Amygdala (tissue), 56 donors: ENCODE measurements around the gene OR14J1.
"Not testable (repeated sequence)": the region's sequence is repeated elsewhere in the genome, so short reads cannot be mapped to it uniquely, and the experiment has no call there.

Experiments used
- DNase-seq, 56 donors: peaks; one replicate each; lab custom pipeline; 2025; lab: John Stamatoyannopoulos, UW

Gene OR14J1, protein sequence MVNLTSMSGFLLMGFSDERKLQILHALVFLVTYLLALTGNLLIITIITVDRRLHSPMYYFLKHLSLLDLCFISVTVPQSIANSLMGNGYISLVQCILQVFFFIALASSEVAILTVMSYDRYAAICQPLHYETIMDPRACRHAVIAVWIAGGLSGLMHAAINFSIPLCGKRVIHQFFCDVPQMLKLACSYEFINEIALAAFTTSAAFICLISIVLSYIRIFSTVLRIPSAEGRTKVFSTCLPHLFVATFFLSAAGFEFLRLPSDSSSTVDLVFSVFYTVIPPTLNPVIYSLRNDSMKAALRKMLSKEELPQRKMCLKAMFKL

GRCh38 chr6:29301316-29301715 is at the start of gene OR14J1:
TSS of gene OR14J1 (plus strand) at chr6:29301701. CDS start at chr6:29306690, 4,989 bp downstream.
- no peak for DNase-seq

- DNase-seq: no peak
These were observed 49.8 kb upstream of the OR14J1 start for GRCh38 chr6:29251736-29252135.

GRCh38 chr6:29255530-29255929 is 46.0 kb upstream of the OR14J1 start:
- DNase-seq: no peak

GRCh38 chr6:29259721-29260120 is 41.8 kb upstream of the OR14J1 start:
- DNase-seq: no peak

DNA sequence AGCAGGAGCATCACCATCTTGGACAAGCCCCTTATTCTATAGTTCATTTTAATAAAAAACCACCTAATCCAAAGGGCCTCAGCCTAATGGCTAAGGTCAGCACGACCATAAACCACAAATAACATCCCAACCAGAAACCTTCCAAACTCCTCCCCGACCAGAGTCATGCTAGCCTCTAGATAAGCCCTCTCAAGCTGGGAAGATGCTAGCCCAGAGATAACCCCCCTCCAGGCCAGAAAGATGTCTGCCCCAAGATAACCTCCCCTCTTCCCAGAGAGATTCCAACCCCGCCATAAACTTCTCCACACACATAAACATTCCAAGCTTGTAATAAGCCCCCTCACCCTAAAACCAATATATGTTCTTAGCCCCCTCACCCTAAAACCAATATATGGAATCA is 38.5 kb upstream of the OR14J1 start:
- DNase-seq: no peak

DNA sequence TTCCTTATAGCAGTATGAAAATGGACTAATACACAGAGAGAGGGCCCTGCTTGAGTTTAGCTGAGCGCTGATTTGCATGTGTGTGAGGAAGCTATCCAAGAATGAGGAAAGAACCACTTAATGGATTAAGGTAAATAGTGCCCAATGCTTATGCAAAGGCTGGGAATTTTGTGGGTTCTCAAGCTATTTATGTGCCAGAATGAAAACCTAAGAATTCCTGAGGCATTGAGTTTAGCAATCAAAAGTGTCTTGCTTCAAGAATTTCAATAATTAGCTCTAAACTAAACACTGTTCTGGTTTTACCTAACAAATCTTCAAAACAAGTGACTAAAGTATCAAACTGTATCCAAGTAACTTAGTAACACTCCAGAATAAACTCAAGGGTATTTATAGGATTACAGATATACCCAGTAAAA is 7.0 kb upstream of the OR14J1 start:
- no peak for DNase-seq

DNA sequence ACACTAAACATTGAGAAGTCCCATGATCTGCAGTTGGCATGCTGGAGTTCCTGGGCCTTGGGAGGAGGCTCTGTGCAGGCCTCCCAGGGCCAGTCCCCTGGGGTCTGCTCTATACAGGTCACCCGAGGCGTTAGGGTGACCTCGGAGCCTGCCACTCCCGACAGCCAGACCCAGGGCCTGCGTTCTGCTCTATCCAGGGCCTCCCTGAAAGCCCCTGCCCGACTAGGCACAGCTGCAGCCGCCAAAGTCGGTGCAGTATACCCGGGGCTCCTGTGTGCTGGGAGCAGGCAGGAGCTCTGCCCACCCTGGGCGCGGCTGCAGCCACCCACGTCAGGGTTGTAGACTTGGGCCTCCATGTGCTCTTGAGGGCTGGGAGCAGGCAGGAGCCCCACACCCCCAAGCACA is 6.3 kb upstream of the OR14J1 start:
- no peak for DNase-seq

DNA sequence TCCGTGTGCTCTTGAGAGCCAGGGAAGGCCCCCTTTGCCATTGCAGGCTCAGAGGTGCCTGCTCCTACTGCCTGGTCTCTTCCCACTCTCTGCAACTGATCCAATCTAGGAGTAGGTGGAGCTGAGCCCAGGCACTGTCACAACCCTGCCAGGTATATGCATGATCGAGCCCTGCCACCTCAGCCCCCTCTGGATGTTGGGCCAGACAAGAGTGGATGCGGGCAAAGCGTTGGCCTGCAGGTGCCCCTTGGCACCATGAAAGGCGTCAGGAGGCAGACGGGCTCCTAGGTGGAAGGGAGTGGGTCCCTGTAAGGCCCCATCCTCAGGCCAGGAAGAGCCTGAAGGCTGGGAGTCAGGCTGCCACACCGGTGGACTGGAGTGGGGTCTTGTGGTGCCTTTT is 5.9 kb upstream of the OR14J1 start:
- no peak for DNase-seq

DNA sequence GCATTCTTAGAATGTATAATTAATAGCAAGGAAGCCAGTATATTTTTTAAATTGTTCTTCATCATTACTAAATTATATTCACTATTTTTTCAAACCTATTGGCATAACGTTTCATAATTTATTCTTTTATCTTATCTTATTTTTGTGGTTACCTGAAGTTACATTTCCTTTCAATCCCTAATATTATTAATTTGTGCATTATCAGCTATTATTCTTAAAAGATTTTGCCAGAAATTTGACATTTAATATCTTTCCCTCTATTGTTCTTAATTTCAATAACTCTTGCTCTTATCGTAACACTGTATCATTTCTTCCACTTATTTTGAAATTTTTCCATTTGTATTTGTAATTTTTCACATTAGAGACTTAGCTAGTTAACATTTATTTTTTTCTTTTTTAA is 18.4 kb downstream of the OR14J1 start:
- DNase-seq: no peak

DNA sequence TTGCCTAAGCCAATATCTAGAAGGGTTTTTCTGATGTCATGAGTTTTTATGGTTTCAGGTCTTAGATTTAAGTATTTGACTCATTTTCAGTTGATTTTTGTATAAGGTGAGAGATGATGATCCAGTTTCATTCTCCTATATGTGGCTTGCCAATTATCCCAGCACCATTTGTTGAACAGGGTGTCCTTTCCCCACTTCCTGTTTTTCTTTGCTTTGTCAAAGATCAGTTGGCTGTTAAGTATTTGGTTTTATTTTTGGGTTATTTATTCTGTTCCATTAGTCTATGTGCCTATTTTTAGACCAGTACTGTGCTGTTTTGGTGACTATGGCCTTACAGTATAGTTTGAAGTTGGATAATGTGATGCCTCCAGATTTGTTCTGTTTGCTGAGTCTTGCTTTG is 21.8 kb downstream of the OR14J1 start:
- not testable (repeated sequence) for DNase-seq

DNA sequence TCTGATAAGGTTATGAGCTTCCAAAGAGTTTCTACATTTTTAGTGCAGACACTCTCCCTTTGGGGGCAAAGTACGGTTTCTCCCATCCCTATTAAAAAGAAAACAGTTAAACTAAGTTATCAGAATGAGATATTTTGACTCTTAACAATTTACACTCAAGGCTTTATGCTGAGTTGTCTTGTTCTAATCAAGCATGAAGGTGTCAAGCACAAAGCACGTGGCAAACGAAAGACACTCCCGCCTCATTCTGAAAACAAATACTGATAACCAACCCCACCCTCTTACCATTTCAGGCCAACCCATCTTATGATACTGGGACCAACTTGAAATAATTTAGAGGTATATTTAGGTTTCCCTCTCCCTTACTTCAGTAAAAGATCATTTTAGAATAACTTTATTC is 24.3 kb downstream of the OR14J1 start:
- DNase-seq: no peak

DNA sequence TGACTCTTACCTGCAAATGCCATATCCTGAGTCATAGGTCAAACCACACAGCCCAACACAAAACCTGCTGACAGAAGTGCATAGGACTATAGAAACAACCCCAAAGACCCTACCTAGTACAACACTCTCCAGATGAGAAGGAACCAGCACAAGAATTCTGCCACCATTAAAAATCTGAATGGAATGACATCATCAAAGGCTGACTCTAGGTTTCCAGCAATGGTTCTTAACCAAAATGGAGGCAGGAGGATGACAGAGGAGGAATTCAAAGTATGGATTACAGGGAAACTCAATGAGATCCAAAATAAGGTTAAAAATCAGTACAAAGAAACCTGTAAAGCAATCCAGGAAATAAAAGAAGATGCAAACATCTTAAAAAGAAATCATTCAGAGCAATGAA is 31.2 kb downstream of the OR14J1 start:
- DNase-seq: no peak

DNA sequence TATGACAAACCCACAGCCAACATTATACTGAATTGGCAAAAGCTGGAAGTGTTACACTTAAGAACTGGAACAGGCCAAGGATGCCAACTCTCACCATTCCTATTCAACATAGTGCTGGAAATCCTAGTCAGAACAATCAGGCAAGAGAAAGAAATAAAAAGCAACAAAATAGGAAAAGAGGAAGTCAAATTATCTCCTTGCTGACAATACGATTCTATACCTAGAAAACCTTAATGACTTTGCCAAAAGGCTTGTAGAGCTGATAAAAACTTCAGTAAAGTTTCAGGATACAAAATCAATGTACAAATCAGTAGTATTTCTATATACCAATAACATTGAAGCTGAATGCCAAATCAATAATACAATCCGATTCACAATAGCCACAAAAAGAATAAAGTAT is 34.8 kb downstream of the OR14J1 start:
- DNase-seq: no peak

- no peak for DNase-seq
These were observed 43.9 kb downstream of the OR14J1 start for GRCh38 chr6:29345380-29345779.

DNA sequence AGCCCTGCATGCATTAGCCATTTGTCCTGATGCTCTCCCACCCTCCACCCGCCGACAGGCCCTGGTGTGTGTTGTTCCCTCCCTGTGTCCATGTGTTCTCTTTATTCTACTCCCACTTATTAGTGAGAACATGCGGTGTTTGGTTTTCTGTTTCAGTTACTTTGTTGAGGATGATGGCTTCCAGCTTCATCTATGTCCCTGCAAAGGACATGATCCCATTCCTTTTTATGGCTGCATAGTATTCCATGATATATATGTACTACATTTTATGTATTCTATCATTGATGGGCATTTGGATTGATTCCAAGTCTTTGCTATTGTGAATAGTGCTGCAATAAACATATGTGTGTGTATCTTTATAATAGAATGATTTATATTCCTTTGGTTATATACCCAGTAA is 47.8 kb downstream of the OR14J1 start:
- DNase-seq: not testable (repeated sequence)

- no peak for DNase-seq
These were observed 53.5 kb downstream of the OR14J1 start for GRCh38 chr6:29354980-29355379.

DNA sequence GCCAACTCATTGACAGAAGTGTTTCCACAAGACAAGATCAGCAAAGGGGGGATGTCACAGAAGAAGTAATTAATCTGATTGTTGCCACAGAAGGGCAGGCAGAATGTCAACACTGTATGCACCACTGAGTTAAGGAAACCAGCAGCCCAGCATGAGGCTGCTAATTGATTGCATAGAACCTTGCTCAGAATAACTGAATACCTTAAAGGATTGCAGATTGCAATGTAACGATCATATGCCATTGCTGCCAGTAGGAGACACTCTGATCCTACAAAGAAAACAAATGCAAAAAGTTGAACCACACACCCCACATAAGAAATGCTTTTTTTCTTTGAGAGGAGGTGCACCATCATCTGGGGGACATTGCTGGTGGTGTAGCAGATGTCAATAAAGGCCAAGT is 54.1 kb downstream of the OR14J1 start:
- DNase-seq: no peak
